Measurements from ENCODE around the gene RAI14. TPM values are rescaled to one million over a fixed set of nuclear protein-coding genes. Genes with fewer than 3 reads are reported as not detected.

Gene RAI14
- total RNA-seq, 1 donor from 2014 or later: 30.7 TPM

DNA sequence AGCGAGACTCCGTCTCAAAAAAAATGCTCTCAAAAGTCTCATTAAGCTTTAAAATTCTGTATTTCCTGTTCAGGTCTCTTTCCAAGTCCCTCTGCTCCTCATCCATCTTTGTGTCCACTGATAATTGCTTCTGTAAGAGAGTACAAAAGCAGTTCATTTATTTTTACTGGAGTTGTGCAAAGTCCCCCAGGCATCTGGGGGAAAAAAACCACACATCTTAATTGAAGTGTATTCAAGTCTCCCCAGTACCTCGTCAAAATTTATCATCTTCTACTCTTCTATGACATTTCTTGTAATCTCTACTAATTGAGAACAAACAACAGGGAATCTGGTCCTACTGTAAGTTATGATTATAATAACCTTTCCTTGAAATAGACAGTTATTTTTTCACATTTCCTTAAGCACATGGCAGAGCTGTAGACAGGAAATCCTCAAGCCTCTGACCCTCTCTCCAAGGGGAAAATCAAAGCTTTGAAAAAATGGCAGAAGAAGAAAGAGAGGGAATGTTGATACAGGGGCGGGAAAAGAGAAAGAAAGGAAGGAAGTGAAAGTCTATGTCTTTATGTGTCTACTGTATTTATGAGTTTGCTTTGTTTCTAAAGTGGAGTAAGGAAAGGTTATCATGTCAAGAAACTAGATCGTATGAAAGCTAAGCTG, 51.5 kb downstream of the RAI14 start:
- H3K9me3 ChIP-seq: no peaks in the 10 kb centered on the region
- intact Hi-C loops (cut with DNase I): no loop called here
- H3K36me3 ChIP-seq: no peaks in the 10 kb centered on the region
- no peak for TF ChIP-seq CTCF (IDR thresholded peaks at IDR 0.05)
- TF ChIP-seq POLR2AphosphoS5 (IDR thresholded peaks at IDR 0.05; ENCODE audit: insufficient read depth in 1 of 2, low read depth in 1 of 2): no peak
- TF ChIP-seq POLR2A (IDR thresholded peaks at IDR 0.05): no peak
- peaks cover 32% of the 10 kb centered on the region for H3K4me1 ChIP-seq
- H3K27ac ChIP-seq: peak overlapping the region; percentile 64
- no peak for DNase-seq (ENCODE audit: extremely low spot score in 2 of 2)
- no peaks in the 10 kb centered on the region for H3K27me3 ChIP-seq
- no peak overlapping the region for H3K4me3 ChIP-seq

DNA sequence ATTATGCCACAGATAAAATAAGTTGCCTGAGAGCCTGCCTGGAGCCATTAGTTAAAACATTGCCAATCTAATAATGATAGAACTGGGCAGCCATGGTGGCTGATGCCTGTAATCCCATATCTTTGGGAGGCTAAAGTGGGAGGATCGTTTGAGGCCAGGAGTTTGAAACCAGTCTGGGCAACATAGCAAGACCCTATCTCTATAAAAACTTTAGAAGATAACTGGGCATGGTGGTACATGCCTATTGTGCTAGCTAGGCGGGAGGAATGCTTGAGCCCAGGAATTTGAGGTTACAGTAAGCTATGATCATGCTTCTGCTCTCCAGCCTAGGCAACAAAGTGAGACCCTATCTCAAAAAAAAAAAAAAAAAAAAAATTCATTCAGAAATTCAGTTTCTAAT, 52.6 kb downstream of the RAI14 start:
- DNase-seq (ENCODE audit: extremely low spot score in 2 of 2): no peak
- no peak for TF ChIP-seq CTCF (IDR thresholded peaks at IDR 0.05)
- Histone ChIP-seq H3K27me3 (no peaks in the 10 kb centered on the region), H3K4me1 (peaks cover 20% of the 10 kb centered on the region), H3K36me3 (no peaks in the 10 kb centered on the region), H3K9me3 (no peaks in the 10 kb centered on the region), H3K27ac (peak overlapping the region; percentile 0), H3K4me3 (no peak overlapping the region)
- intact Hi-C loops (cut with DNase I): no loop called here

DNA sequence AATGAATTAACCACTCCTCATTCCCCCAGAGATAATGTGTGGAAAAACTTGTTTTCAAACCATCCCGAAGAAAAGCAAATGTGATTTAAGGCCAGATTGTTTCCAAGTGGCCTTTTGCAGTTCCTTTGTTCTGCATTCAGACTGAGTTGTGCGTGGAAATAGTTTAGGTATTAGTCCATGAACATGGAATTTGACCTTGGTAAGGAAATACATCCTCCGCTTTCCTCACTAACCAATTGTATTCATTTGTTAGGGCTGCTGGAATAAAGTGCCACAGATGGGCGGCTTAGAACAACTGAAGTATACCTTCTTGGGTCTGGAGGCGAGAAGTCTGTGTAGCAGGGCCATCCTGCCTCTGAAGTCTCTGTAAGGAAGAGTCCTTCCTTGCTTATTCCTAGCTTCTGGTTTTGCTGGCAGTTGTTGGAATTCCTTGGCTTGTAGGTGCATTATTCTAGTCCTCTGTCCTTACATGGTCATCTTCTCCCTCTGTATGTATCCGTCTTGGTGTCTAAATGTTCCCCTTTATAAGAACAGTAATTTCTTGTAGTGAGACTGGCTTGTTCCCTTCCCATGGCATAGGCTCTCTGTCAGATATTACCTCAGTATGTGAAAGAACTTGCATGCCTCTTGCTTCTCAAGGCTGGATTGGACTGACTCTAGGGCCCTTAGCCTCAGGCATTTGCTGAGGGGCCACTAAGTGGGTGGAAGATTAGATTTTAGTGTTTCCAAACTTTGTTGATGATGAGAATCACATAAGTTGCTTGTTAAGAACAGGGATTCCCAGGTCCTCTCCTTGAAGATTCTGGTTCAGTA, 53.9 kb downstream of the RAI14 start:
- TF ChIP-seq POLR2A (IDR thresholded peaks at IDR 0.05) (no peak), CTCF (IDR thresholded peaks at IDR 0.05) (no peak), POLR2AphosphoS5 (IDR thresholded peaks at IDR 0.05; ENCODE audit: insufficient read depth in 1 of 2, low read depth in 1 of 2) (no peak)
- H3K36me3 ChIP-seq: no peaks in the 10 kb centered on the region
- no peaks in the 10 kb centered on the region for H3K27me3 ChIP-seq
- no peaks in the 10 kb centered on the region for H3K9me3 ChIP-seq
- no peak overlapping the region for H3K4me3 ChIP-seq
- no peak for DNase-seq (ENCODE audit: extremely low spot score in 2 of 2)
- H3K4me1 ChIP-seq: peaks cover 20% of the 10 kb centered on the region
- intact Hi-C loops (cut with DNase I): no loop called here
- peak overlapping the region; percentile 0 for H3K27ac ChIP-seq

DNA sequence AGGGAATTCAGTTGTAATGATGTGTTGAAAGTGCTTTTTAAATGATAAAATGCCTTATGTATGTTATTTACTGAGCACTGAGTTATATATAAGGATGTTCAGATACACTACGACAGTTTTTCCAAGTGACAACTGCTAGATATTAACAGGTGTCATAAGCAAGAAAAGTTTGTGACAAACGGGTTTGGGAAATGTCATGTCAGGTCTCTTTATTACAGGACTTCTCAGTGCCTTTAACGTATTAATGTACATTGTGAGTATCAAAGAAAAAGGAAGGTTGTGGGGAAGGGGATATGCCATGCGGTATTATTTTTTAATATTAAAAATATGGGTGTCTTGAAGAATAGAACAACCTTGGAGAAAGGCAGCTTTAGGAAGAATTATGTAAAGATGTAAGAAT, 56.4 kb downstream of the RAI14 start:
- DNase-seq (ENCODE audit: extremely low spot score in 2 of 2): no peak
- Histone ChIP-seq H3K4me1 (peaks cover 12% of the 10 kb centered on the region), H3K4me3 (no peak overlapping the region), H3K36me3 (no peaks in the 10 kb centered on the region), H3K27me3 (no peaks in the 10 kb centered on the region), H3K9me3 (no peaks in the 10 kb centered on the region), H3K27ac (no peak overlapping the region)
- no peak for TF ChIP-seq CTCF (IDR thresholded peaks at IDR 0.05)
- no peak for TF ChIP-seq POLR2A (IDR thresholded peaks at IDR 0.05)
- TF ChIP-seq POLR2AphosphoS5 (IDR thresholded peaks at IDR 0.05; ENCODE audit: insufficient read depth in 1 of 2, low read depth in 1 of 2): no peak
- intact Hi-C loops (cut with DNase I): no loop called here

GRCh38 chr5:34715711-34716110, 59.6 kb downstream of the RAI14 start:
- no peaks in the 10 kb centered on the region for H3K9me3 ChIP-seq
- H3K4me3 ChIP-seq: no peak overlapping the region
- no peaks in the 10 kb centered on the region for H3K36me3 ChIP-seq
- TF ChIP-seq POLR2AphosphoS5 (IDR thresholded peaks at IDR 0.05; ENCODE audit: insufficient read depth in 1 of 2, low read depth in 1 of 2): no peak
- TF ChIP-seq CTCF (IDR thresholded peaks at IDR 0.05): no peak
- no peak for TF ChIP-seq POLR2A (IDR thresholded peaks at IDR 0.05)
- H3K27me3 ChIP-seq: no peaks in the 10 kb centered on the region
- peaks cover 11% of the 10 kb centered on the region for H3K4me1 ChIP-seq
- no peak for DNase-seq (ENCODE audit: extremely low spot score in 2 of 2)
- H3K27ac ChIP-seq: no peak overlapping the region
- intact Hi-C loops (cut with DNase I): no loop called here

All from vagina (tissue), 2 donors.